HFF-Myc (cell line): ENCODE measurements around the gene KCNS1.

ENCODE experiments used
- DNase-seq: peaks from one replicate; pipeline ENCODE4 v3.0.0-alpha.2; 2011; ENCODE audit warnings: low read depth; ENCODE audit errors: extremely low read depth
- H3K4me3 ChIP-seq: replicated peaks from 2 replicates; pipeline ENCODE4 v1.5.1; 2011; ENCODE audit warnings: low read depth, mild to moderate bottlenecking, control low read depth, low read length
- CTCF ChIP-seq: IDR thresholded peaks from 2 replicates; pipeline ENCODE4 v1.5.1; 2012; ENCODE audit warnings: mild to moderate bottlenecking, low read depth, low read length, control low read depth; ENCODE audit errors: missing control alignments

KCNS1 gene

DNA sequence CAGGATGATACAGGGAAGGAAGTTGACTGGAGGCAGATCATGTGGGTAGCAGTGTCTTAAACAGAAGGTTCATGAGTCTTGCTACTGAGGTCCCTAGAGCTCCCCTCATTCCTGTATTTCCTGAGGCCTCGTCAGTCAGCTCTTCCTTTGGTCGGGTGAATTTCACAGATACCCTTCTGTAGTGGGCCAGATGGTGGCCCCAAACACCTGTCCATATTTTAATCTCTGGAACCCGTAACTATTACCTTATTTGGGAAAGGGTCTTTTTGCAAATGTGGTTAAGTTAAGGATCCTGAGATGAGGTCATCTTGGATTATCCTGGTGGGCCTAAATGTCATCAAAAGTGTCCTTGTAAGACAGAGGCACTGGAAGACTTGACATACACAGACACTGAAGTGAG, 9.6 kb downstream of the KCNS1 start:
- no peak overlapping the region for H3K4me3 ChIP-seq
- TF ChIP-seq CTCF, result no peak
- no peak for DNase-seq

GRCh38 chr20:45090481-45090880, 10.4 kb downstream of the KCNS1 start:
- no peak for TF ChIP-seq CTCF
- no peak for DNase-seq
- no peak overlapping the region for H3K4me3 ChIP-seq

DNA sequence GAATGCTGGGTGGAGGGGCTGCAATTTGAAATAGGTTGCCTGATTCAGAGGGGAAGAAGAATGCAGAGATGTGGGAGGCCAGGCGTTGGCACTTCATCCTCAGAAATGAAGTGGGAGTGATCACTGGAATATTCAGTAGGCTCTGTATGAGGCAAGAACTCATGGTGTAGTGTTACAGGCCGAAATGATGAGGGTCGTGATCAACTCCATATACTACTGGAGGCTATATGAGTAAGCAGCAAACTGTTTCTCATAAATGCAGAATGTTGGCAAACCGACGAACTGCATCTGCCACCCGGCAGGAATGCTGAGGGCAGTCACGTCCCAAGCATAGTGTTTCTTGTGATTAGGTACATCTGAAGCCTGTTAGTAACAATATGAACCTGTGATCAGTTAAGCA, 12.7 kb downstream of the KCNS1 start:
- TF ChIP-seq CTCF, result no peak
- H3K4me3 ChIP-seq, result no peak overlapping the region
- DNase-seq, result peak; percentile 86

- no peak for DNase-seq
- H3K4me3 ChIP-seq, result no peak overlapping the region
- TF ChIP-seq CTCF, result no peak
Measured at GRCh38 chr20:45087814-45088213, 13.1 kb downstream of the KCNS1 start.

DNA sequence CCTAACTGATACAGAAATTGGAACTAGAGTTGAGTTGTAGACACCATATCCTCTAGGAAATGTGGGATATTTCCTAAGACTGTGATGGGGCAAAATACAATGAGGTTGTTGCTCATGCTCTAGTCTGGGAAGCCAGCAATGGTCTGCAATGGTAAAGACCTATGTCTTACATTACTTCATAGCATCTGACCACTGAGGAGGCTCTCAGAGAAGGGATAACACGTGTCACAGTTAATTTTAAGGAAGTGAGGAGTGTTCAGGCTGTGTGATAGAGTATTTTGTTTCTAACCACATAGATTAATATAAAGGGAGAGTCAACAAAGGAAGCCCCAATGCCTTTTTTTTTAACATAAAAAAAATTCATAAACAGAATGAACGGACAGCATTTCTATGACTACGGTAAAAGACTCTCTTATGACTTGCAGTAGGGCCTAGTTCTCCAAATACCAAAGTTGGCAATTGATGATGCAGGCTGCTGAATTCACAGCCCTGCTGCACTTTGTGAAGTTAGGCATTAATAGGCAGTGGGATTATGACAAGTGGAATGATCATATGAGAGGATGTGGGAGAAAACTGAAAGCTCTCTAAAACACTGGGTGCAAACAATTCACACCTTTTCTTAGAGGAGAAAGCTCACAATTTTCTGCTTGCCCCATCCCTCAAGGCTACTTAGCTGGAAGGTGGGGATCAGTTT, 13.7 kb downstream of the KCNS1 start:
- no peak for DNase-seq
- no peak for TF ChIP-seq CTCF
- no peak overlapping the region for H3K4me3 ChIP-seq

DNA sequence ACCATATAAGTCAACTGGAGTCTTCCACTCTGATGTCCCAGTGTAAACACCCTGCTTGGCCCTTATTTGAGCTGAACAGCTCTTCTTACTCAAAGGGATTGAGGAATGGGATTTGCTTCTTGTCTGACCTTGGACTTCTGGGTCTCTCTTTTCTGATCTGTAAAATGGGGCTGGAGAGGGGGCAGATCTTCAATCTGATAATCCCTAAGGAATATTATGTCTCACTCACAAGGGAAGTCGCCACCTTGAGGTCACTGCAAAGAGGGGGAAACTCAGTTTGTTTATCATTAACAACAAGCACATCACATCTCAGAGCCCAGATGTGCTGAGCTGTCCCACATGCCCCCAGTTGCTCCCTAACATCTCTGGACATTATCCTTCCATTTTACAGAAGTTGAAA, 15.1 kb downstream of the KCNS1 start:
- no peak for DNase-seq
- H3K4me3 ChIP-seq, result no peak overlapping the region
- no peak for TF ChIP-seq CTCF

DNA sequence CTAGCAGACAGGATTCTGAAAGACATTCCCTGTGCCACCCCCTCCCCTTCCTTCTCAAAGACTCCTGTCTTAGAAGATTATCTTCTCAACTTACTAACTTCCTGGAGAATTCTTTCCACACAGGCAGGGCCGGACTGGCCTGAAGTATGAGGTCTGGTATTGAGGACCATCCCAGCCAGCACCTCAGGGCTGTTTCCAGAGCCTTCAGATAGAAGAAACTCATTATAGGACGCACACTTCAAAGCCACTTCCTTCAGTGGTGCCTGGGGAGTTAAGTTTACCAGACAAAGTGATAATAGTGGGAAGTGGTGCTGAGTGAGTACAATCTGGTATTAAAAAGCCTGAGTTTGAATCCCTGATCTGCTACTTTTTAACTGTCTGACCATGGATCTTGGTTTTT, 15.6 kb downstream of the KCNS1 start:
- no peak for TF ChIP-seq CTCF

More for the DNA sequence above, 15.6 kb downstream of the KCNS1 start:
- DNase-seq, result no peak
- H3K4me3 ChIP-seq, result no peak overlapping the region
